OCI-LY1 (cell line): ENCODE measurements around the gene SUN1.
A peak's percentile ranks its signal among the peaks of the same experiment; 100 is the strongest.

ENCODE experiments used
- H2AFZ ChIP-seq: fragments of 200-600 bp; sonication (generic), shearing (Covaris generic); 2 replicates; pipeline ENCODE4 v1.6.0; 2014; ENCODE audit warnings: antibody characterized with exemption, mild to moderate bottlenecking, low read length
- H3F3A ChIP-seq: fragments of 200-600 bp; sonication (generic), shearing (Covaris generic); 2 replicates; pipeline ENCODE4 v1.6.0; 2014; ENCODE audit warnings: mild to moderate bottlenecking, antibody characterized with exemption, low read length, moderate library complexity; ENCODE audit not compliant: insufficient read depth
- H3K27ac ChIP-seq: fragments of 200-600 bp; sonication (generic); 2 replicates; pipeline ENCODE4 v1.5.1; 2014; ENCODE audit warnings: low read length, mixed run types, mild to moderate bottlenecking, low read depth; ENCODE audit not compliant: poor library complexity, severe bottlenecking
- H3K27me3 ChIP-seq: fragments of 200-600 bp; sonication (generic); 2 replicates; pipeline ENCODE4 v1.6.0; 2014; ENCODE audit warnings: antibody characterized with exemption, mild to moderate bottlenecking, low read length, moderate library complexity; ENCODE audit not compliant: insufficient read depth
- H3K36me3 ChIP-seq: fragments of 200-600 bp; sonication (generic); 2 replicates; pipeline ENCODE4 v1.6.1; 2014; ENCODE audit warnings: mild to moderate bottlenecking, antibody characterized with exemption, low read length, moderate library complexity, mixed read lengths; ENCODE audit not compliant: insufficient read depth
- H3K4me1 ChIP-seq: fragments of 200-600 bp; sonication (generic); 2 replicates; pipeline ENCODE4 v1.5.1; 2014; ENCODE audit warnings: mild to moderate bottlenecking, low read length, moderate library complexity; ENCODE audit not compliant: insufficient read depth, severe bottlenecking
- H3K4me2 ChIP-seq: fragments of 200-600 bp; sonication (generic), shearing (Covaris generic); 2 replicates; pipeline ENCODE4 v1.6.1; 2014; ENCODE audit warnings: low read length
- H3K4me3 ChIP-seq: fragments of 200-600 bp; sonication (generic); 2 replicates; pipeline ENCODE4 v1.5.1; 2014; ENCODE audit warnings: low read length, low read depth, mild to moderate bottlenecking, mixed read lengths; ENCODE audit not compliant: poor library complexity, severe bottlenecking
- H3K79me2 ChIP-seq: fragments of 200-600 bp; shearing (Covaris generic); 2 replicates; pipeline ENCODE4 v1.6.1; 2016; ENCODE audit warnings: mixed run types, low read length, mixed read lengths; ENCODE audit not compliant: insufficient read depth
- H3K9ac ChIP-seq: fragments of 200-600 bp; sonication (generic), shearing (Covaris generic); 2 replicates; pipeline ENCODE4 v1.6.1; 2014; ENCODE audit warnings: mild to moderate bottlenecking, low read length, mixed read lengths
- H3K9me2 ChIP-seq: fragments of 200-600 bp; sonication (generic), shearing (Covaris generic); 2 replicates; pipeline ENCODE4 v1.6.1; 2014; ENCODE audit warnings: low read depth, mild to moderate bottlenecking, low read length, mixed read lengths
- H3K9me3 ChIP-seq: fragments of 200-600 bp; shearing (Covaris generic); 2 replicates; pipeline ENCODE4 v1.6.1; 2014; ENCODE audit warnings: low read length, mixed read lengths
- H4K20me1 ChIP-seq: fragments of 200-600 bp; sonication (generic), shearing (Covaris generic); 2 replicates; pipeline ENCODE4 v1.6.0; 2016; ENCODE audit warnings: mild to moderate bottlenecking, low read length; ENCODE audit not compliant: insufficient read depth
- EZH2 ChIP-seq: fragments of 200-600 bp; sonication (generic), shearing (Covaris generic); IDR thresholded peaks from 2 replicates; pipeline ENCODE4 v1.8.0; 2017; ENCODE audit warnings: borderline replicate concordance, mixed run types, mild to moderate bottlenecking, antibody characterized with exemption, low read length, moderate library complexity, mixed read lengths
- TF ChIP-seq, protein P1 (sequence below): fragments of 200-600 bp; sonication (generic), shearing (Covaris generic); IDR thresholded peaks from 2 replicates; pipeline ENCODE4 v1.5.1; 2017; ENCODE audit warnings: mild to moderate bottlenecking, antibody characterized with exemption, low read length, moderate library complexity, mixed read lengths

The SUN1 gene

DNA sequence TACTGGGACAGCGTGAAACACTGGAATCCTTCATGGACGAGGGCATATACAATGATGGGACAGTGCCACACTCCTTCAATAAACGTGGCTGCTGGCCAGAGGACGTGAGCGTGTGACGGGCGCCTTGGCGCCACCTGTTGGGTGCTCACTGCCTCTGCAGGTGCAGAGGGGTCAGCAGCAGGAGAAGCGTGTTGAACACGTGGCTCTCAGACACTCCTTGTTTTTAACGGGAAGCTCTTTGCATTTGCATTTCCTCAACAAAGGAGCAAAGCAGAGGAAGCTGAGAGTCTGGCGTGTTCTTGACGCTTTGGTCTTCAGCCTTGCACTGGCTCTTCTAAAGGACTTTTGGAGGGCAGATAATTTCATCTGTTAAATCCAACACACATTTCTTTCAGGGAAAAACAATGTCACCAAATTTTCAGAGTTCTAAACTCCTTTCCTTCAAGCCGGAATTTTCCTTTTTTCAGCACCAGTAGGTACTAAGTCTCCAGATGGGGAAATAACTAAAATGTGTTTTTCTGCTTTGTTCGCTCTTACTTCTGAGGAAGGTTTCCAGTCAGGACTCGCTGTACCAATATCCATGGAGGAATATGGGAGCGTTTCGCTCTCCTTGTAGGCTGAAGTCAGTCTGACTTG, 41.2 kb downstream of the SUN1 start:
- H3K4me2 ChIP-seq = peak overlapping the region; percentile 21; the same call in 1 of the 2 replicates
- 0 out of 2 replicates have a peak overlapping the region, but pooled peaks have one; percentile 5 for H2AFZ ChIP-seq
- H4K20me1 ChIP-seq = no peaks in the 10 kb centered on the region
- peaks cover 39% of the 10 kb centered on the region for H3K36me3 ChIP-seq
- no peak overlapping the region for H3K4me3 ChIP-seq
- H3K9ac ChIP-seq = peak overlapping the region; percentile 19
- TF ChIP-seq EZH2 = no peak
- TF ChIP-seq, protein P1, sequence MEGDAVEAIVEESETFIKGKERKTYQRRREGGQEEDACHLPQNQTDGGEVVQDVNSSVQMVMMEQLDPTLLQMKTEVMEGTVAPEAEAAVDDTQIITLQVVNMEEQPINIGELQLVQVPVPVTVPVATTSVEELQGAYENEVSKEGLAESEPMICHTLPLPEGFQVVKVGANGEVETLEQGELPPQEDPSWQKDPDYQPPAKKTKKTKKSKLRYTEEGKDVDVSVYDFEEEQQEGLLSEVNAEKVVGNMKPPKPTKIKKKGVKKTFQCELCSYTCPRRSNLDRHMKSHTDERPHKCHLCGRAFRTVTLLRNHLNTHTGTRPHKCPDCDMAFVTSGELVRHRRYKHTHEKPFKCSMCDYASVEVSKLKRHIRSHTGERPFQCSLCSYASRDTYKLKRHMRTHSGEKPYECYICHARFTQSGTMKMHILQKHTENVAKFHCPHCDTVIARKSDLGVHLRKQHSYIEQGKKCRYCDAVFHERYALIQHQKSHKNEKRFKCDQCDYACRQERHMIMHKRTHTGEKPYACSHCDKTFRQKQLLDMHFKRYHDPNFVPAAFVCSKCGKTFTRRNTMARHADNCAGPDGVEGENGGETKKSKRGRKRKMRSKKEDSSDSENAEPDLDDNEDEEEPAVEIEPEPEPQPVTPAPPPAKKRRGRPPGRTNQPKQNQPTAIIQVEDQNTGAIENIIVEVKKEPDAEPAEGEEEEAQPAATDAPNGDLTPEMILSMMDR = peak; percentile 97
- peaks cover 11% of the 10 kb centered on the region for H3F3A ChIP-seq
- H3K27ac ChIP-seq = peak overlapping the region; percentile 69
- H3K79me2 ChIP-seq = peaks cover 8% of the 10 kb centered on the region
- H3K9me2 ChIP-seq = no peaks in the 10 kb centered on the region
- peaks cover 36% of the 10 kb centered on the region for H3K4me1 ChIP-seq
- no peaks in the 10 kb centered on the region for H3K9me3 ChIP-seq
- no peaks in the 10 kb centered on the region for H3K27me3 ChIP-seq

DNA sequence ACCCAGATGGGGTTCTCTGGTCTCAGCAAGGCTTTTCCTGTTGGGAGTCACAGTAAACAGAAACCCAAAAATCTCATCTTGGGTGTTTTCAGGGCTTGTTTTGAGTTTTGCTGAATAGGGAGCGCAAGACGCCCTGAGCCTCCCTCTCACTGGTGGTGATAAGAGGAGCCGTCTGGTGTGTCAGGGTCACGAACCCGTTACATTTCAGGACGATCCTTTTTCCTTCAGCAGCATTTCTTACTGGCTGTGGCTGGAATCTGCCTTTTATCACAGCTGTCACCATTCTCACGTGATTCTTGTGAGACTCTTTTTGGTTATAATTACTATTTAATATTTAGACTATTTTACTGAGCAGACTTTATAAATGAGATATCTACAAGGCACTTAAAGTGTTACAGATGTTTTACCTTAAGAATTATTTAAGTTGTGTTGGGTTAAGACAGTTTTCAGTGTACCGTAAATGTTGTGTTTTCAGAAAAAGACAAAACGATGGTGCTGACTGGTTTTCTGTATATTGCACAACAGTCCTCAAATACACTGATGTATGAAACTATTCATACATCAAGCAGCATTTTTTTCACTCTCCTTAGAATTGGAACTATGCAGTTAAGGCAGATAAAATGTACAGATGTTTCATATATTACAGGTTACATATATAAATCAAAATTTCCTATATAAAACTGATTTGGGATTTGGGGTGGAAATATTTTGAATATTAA, 41.9 kb downstream of the SUN1 start:
- Histone ChIP-seq H3K9me3 (no peaks in the 10 kb centered on the region), H3K27me3 (no peaks in the 10 kb centered on the region), H3F3A (peaks cover 11% of the 10 kb centered on the region), H4K20me1 (no peaks in the 10 kb centered on the region), H3K27ac (peak overlapping the region; percentile 69), H3K4me1 (peaks cover 38% of the 10 kb centered on the region), H3K9me2 (no peaks in the 10 kb centered on the region), H3K4me2 (peak overlapping the region; percentile 21; the same call in 1 of the 2 replicates), H3K36me3 (peaks cover 39% of the 10 kb centered on the region), H2AFZ (0 out of 2 replicates have a peak overlapping the region, but pooled peaks have one; percentile 5), H3K79me2 (peaks cover 15% of the 10 kb centered on the region), H3K9ac (peak overlapping the region; percentile 19), H3K4me3 (no peak overlapping the region)
- TF ChIP-seq, protein P1 = no peak
- no peak for TF ChIP-seq EZH2

DNA sequence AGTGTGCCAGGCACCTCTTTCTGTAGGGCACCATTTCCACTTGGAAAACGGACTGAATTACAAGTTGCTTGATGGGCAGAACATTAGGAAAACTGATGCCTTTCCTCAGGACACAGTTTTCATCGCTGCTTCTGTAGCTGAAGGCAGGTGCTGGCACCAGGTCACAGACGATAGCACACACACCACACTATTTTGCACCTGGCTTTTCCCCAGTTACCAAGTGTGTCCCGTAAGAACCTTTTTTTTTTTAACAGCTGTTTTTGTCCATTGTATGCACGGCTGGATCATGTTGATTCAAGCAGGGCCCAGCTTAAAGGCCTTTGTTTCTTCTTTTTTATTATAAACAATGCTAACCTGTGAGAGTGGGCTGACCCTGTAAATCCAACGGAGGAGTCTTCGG, 42.8 kb downstream of the SUN1 start:
- Histone ChIP-seq H3K27me3 (no peaks in the 10 kb centered on the region), H3K36me3 (peaks cover 37% of the 10 kb centered on the region), H3K27ac (peak overlapping the region; percentile 69), H3K4me1 (peaks cover 38% of the 10 kb centered on the region), H2AFZ (no peak overlapping the region), H4K20me1 (no peaks in the 10 kb centered on the region), H3K79me2 (peaks cover 21% of the 10 kb centered on the region), H3F3A (peaks cover 11% of the 10 kb centered on the region), H3K9me2 (no peaks in the 10 kb centered on the region), H3K9ac (peak overlapping the region; percentile 50; the same call in 1 of the 2 replicates), H3K4me2 (no peak overlapping the region), H3K9me3 (no peaks in the 10 kb centered on the region), H3K4me3 (no peak overlapping the region)
- TF ChIP-seq, protein P1 = no peak
- no peak for TF ChIP-seq EZH2
